ENCODE results near the gene PLA2G4A.

PLA2G4A gene

GRCh38 chr1:186835448-186835847, 6.7 kb downstream of the PLA2G4A start:
- DNase-seq = no peak

DNA sequence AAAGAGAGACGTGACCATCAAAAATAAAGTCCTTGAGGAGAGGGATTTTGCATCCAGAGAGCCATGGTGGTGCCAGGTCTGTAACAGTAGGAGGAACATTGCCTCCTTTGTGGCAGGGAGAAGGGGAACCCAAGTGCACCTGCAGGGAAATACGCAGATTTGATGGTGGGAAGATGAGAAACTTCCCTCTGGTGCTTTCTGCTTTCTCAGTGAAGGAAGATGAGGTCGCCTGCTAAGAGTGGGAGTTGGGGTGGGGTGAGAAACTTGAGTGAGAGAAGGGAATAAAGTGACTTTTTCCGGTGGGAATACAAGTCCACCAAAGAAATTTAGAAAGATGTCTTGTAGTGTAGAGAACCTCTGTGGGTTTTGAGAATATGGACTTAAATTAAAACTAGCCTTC, 9.1 kb downstream of the PLA2G4A start:
- DNase-seq = no peak

DNA sequence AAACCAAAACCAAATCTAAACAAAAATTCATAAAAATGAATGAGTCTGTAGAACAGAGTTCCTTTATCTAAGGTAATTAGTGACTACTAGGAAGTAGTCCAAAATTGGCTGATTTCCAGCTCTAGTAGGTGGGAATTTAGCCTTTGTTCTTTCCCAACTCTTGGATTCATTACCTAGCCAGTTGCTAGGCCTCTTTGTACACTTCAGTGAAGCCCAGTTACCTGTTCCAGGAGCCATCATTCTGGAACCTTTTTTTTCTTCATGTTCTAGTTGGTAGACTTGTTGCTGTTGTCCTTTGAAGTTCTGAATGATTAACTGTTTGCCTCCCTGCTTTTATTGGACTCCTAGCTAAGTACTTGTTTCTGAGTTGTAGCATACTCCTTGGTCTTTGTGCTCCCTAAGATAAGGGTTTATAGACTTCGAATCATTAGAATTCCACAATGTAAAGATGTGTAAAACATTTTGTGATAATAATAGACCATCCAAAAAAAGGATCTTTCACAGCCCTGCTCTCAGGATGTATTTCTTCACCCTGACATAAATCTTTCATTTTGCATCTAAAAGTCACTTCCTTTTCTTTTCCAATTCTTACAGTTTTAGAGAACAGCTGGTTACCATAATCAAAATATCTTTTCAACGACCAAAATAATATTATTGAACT, 9.8 kb downstream of the PLA2G4A start:
- DNase-seq = no peak

GRCh38 chr1:186839041-186839400, 10.3 kb downstream of the PLA2G4A start:
- no peak for DNase-seq

GRCh38 chr1:186841599-186841998, 12.8 kb downstream of the PLA2G4A start:
- no peak for DNase-seq

DNA sequence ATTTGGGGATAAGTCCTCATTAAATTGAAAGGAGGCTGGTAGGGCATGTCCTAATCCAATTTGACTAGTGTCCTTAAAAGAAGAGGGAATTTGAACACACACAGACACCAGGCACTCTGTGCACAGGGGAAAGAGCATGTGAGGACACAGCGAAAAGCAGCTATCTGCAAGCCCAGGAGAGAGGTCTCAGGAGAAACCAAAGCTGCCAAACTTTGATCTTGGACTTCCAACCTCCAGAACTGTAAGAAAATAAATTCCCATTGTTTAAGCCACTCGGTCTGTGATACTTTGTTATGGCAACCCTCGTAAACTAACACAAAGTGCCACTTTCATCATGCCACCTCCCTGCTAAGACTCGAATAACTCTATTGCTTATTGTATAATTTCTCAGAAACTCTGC, 13.8 kb downstream of the PLA2G4A start:
- no peak for DNase-seq

- no peak for DNase-seq
Measured at GRCh38 chr1:186843226-186843625, 14.5 kb downstream of the PLA2G4A start.

DNA sequence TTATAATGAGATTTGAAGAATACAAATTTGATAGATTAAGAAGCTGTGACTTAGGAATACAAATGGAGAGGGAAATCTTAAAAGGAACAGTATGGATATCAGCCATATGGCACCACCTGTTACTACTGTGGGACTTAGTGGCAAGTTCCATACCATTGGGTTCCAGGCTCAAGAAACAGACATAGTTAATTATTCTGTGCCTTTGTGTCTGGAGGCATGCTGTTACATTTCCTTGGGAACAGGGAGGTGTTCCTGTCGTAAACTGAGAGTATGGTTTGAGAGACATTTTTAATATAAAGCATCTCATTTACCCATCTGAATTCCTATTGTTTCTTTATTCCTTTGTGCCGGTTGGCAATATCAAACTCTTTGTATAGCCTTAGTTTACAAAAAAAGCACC, 15.2 kb downstream of the PLA2G4A start:
- no peak for DNase-seq

- DNase-seq = no peak
Measured at GRCh38 chr1:186845576-186846210, 16.9 kb downstream of the PLA2G4A start.

DNA sequence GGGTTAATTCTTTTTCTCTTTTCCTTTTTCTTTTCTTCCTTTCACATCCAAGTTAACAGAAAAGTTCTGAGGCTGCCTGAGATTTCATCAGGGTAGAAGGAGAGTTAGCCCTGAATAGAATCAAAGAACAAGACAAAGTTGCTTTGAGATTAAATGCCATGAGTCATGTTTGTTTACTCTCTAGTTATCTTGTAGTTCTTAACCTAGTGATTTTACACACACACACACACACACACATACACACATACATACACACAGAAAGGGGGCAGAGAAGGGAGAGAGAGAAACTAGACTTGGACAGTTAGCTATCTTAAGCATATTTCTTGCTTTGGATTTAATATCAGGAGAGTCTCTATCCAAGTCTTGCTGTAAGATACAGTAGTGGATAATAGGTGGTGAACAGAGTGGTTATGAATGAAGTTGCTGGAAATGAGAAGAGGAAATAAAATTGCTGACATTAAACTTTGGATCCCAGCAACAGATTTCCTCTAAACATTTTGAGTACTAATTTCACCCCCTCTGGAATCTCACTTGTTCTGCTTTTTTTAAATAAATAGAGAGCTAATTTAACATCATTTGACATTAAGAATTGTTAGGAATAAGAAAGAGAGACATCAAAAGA, 19.9 kb downstream of the PLA2G4A start:
- no peak for DNase-seq

- no peak for DNase-seq
Measured at GRCh38 chr1:186849271-186849671, 20.5 kb downstream of the PLA2G4A start.

DNA sequence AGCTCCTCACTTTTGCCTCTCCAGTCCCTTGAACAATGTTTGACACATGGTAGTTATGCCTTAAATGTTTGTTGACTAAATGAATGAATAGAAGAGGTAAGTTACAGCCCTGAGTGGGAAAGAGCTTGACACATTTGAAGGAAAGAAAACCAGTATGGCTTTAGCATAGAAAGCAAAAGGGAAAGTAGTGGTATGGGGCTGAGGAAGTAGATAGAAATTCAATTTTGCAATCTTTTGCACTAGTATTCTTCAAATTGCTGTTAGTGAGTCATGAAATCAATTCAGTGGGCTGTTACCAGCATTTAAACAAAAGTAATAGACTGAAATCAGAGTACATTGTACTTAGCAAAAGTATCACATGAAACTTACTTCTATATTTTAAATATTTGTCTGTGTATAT, 21.1 kb downstream of the PLA2G4A start:
- DNase-seq = no peak

DNA sequence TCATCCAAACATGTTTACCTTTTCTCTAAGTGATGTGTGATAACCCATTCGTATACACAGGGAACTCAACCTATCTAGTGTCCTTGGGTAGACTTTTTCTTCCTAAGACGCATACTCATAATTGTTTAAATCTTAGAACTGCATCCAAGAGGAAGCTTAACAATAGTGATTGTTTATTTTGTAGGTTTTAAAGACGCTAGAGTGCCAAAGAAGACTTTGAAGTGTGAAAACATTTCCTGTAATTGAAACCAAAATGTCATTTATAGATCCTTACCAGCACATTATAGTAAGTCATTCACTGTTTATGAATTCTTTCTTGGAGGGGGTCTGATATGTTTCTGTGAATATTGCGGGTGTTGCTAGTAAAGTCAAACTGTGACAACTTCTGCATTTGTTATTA, 25.4 kb downstream of the PLA2G4A start:
- DNase-seq = no peak

DNA sequence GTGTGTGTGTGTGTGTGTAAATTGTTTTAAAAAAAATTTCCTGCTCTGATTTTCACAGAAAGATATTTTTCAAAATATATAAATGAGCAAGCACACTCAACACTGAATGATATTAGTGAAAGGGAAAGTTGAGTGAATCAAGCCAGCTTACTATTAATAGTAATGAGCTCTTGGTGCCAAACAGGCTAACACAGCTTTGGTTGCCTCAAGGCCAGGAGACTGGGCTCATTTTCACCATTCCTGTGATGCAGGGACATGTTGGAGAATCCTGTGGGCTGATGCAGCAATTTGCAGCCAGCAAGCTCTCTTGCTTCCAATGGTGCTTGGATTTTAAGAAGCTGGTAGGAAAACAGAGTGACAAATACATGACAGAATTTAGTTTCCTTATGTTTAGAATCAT, 30.2 kb downstream of the PLA2G4A start:
- DNase-seq = no peak

DNA sequence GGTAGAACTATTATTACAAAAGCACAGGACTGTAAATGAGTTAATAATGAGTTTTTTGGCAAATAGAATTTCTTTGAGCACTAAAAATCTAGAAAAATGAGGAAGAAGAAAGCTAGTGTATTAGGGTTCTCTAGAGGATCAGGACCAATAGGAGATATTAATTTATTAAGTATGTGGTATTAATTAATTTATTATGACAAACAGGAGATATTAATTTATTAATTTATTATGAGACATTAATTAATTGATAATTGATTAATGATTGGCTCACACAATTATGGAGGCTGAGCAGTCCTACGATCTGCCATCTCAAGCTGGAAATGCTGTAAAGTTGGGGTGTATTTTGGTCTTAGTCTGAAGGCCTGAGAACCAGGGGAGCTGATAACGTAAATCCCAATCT, 31.2 kb downstream of the PLA2G4A start:
- DNase-seq = no peak

- DNase-seq = no peak
Measured at GRCh38 chr1:186864296-186864695, 35.5 kb downstream of the PLA2G4A start.

GRCh38 chr1:186865253-186865652, 36.5 kb downstream of the PLA2G4A start:
- DNase-seq = no peak

DNA sequence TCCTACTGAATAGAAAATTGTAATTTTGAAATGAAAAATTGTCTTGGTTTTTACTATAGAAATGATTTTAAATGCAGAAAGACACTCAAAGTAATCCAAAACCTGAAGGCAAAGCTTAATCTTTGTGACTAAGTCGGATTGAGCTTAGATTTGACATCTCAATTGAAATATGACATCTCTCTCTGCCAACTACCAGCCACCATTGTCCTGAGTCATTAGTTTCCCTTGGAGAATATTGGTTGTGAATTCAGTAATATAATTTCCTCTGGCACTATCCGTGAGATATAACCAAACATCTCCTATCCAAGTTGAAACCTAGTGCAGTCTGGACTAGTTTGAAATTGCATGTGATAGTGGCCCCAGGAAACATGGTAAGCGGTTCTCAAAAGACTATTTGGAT, 37.1 kb downstream of the PLA2G4A start:
- no peak for DNase-seq

DNA sequence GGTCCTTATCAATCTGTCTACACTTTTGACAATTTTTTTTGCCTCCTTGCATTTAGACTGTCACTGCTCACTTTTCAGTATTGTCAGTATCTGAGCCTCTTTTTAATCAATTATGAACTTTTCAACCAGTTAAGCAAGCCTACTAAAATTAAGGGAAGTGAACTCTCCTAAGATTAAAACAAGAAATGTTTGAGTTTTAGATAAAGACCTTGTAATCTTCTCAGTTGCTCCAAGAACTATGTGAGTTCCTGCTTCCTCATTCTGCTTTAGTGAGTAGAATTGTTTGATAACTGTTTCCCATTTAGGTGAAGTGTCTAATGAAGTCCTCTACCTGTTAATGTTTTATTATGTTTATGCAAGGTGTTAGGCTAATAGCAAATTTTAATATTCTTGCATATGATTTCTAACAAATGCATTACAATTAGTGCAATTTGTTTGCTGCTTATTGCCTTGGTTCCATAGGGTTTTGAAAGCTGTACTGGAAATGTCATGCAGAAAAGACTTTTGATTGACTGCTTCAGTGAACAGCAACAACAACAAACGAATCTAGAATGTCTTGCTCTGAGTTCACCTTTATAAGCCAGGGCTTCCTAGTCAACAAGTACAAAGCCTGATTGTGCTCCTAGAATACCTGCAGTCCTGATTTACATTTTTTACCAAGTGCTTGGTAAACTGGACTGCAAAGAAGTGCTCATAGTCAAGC, 40.9 kb downstream of the PLA2G4A start:
- DNase-seq = no peak

- no peak for DNase-seq
Measured at GRCh38 chr1:186871784-186872183, 43.0 kb downstream of the PLA2G4A start.

DNA sequence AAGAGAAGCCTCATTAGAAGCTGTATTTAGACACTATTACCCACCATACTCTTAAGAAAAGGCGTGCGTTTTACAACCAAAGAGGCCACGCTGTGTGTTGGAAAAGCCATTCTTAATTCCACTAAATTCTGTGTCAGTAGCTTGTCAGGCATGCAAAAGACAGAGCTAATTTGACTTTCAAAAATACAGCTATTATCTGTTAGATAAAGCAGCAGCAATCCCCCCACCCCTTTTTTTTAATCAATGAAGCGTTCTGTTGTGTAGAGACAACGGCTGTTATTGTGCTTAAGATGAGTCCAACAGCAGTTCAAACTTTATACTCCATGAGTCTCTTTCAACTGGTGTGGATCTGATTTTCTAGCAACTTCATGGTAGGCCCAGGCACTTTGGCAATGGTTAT, 43.5 kb downstream of the PLA2G4A start:
- no peak for DNase-seq

DNA sequence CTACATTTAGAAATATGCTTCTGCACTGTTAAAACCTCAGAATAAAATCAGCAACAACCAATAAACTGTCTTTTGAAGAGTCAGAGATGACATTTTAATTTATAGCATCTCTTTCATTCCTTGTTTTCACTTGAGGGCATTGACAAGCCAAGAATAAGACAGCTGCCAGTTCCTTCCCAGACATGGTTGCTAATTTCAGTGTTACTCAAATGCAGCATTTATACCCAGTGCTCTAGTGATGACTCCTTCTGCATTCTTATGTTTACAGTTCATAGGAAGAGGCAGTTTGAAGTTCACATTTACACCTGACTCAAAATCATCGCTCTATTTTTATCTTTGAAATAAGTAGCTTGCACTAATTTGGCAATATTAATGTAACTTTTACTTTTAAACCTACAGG, 44.9 kb downstream of the PLA2G4A start:
- DNase-seq = no peak

GRCh38 chr1:186875896-186876835, 47.4 kb downstream of the PLA2G4A start:
- no peak for DNase-seq
